Astrocyte of the cerebellum (primary cell): ENCODE data around the gene GABRG2.
"Not testable (repeated sequence)": the region's sequence is repeated elsewhere in the genome, so short reads cannot be mapped to it uniquely, and the experiment has no call there.

Source experiments
- DNase-seq: peaks from one replicate; pipeline ENCODE4 v3.0.0-alpha.2; 2011; ENCODE audit warnings: low read depth
- H3K4me3 ChIP-seq: 2 replicates; pipeline ENCODE4 v1.5.1; 2011; ENCODE audit warnings: mild to moderate bottlenecking, low read depth, low read length, moderate library complexity
- CTCF ChIP-seq: IDR thresholded peaks from 2 replicates; pipeline ENCODE4 v1.5.1; 2012; ENCODE audit warnings: low read length, low read depth, moderate library complexity, mild to moderate bottlenecking; ENCODE audit errors: missing control alignments
- in situ Hi-C: cut with HindIII; loops from 2 replicates; pipeline ENCODE4 v1.10.0; 2017; ENCODE audit warnings: low sequenced_read_pairs

The GABRG2 gene

GRCh38 chr5:162067655-162068411, at the start of gene GABRG2:
Gene GABRG2, plus strand, starts transcription at chr5:162067773. Its CDS starts 227 bp downstream, at chr5:162068000.
- TF ChIP-seq CTCF, result no peak
- H3K4me3 ChIP-seq, result no peak within 1 kb of the TSS
- no peak for DNase-seq
- in situ Hi-C loops, result no loop called here

- DNase-seq, result no peak
- TF ChIP-seq CTCF, result no peak
- H3K4me3 ChIP-seq, result no peak overlapping the region
- in situ Hi-C loops, result no loop called here
Measured at GRCh38 chr5:162025312-162025711, 42.3 kb upstream of the GABRG2 start.

- no peak for TF ChIP-seq CTCF
- in situ Hi-C loops, result no loop called here
- H3K4me3 ChIP-seq, result no peak overlapping the region
- no peak for DNase-seq
Measured at GRCh38 chr5:162026803-162027202, 40.8 kb upstream of the GABRG2 start.

- H3K4me3 ChIP-seq, result no peak overlapping the region
- no peak for TF ChIP-seq CTCF
- in situ Hi-C loops, result no loop called here
- no peak for DNase-seq
Measured at GRCh38 chr5:162037431-162037830, 30.1 kb upstream of the GABRG2 start.

GRCh38 chr5:162047279-162047678, 20.3 kb upstream of the GABRG2 start:
- no peak for TF ChIP-seq CTCF
- no peak overlapping the region for H3K4me3 ChIP-seq
- in situ Hi-C loops, result no loop called here

GRCh38 chr5:162052676-162053075, 14.9 kb upstream of the GABRG2 start:
- in situ Hi-C loops, result no loop called here

More at GRCh38 chr5:162047279-162047678, 20.3 kb upstream of the GABRG2 start:
- no peak for DNase-seq

GRCh38 chr5:162055095-162055494, 12.5 kb upstream of the GABRG2 start:
- in situ Hi-C loops, DNase-seq, H3K4me3 ChIP-seq: not testable (repeated sequence)

More at GRCh38 chr5:162052676-162053075, 14.9 kb upstream of the GABRG2 start:
- no peak overlapping the region for H3K4me3 ChIP-seq
- no peak for TF ChIP-seq CTCF
- DNase-seq, result no peak
